Lower lobe of right lung (tissue), 2 donors: Measurements from ENCODE around the gene GDNF. TPM values are rescaled to one million over a fixed set of nuclear protein-coding genes. Genes with fewer than 3 reads are reported as not detected.

Experiments
- ATAC-seq, 2 donors: fragments of 200-7000 bp; cut with Tn5 transposase; one replicate each; pipeline ENCODE4 v1.9.1; 2020 to 2022; ENCODE audit warnings: mild to moderate bottlenecking in 2 of 2, moderate library complexity in 2 of 2
- DNase-seq: peaks from one replicate; pipeline ENCODE4 v3.0.0-alpha.2; 2020
- H3K27ac ChIP-seq: fragments of 200-600 bp; one replicate; pipeline ENCODE4 v1.8.0; 2022
- H3K27me3 ChIP-seq: fragments of 200-600 bp; one replicate; pipeline ENCODE4 v1.8.0; 2022; ENCODE audit warnings: low read depth
- H3K36me3 ChIP-seq: fragments of 200-600 bp; one replicate; pipeline ENCODE4 v1.8.0; 2022; ENCODE audit warnings: mild to moderate bottlenecking
- H3K4me1 ChIP-seq: fragments of 200-600 bp; one replicate; pipeline ENCODE4 v1.8.0; 2022
- H3K4me3 ChIP-seq: fragments of 200-600 bp; one replicate; pipeline ENCODE4 v1.8.0; 2022; ENCODE audit warnings: mild to moderate bottlenecking
- H3K9me3 ChIP-seq: fragments of 200-600 bp; one replicate; pipeline ENCODE4 v1.8.0; 2022
- intact Hi-C: fragments of 100-400 bp; cut with DNase I; formaldehyde crosslinking; loops from one replicate; pipeline ENCODE4 v1.11.0; 2022
- total RNA-seq: library from RNA; stranded (reverse); fragmentation: NEBNext Ultra II Directional; extraction: Animal tissue kit (Norgen Biotek cat#: 25700); gene quantifications from one replicate; pipeline ENCODE4 v1.2.1, GENCODE V29; 2021
- TF ChIP-seq, protein P1 (sequence below): fragments of 200-600 bp; IDR thresholded peaks from one replicate; pipeline ENCODE4 v1.8.0; 2022; ENCODE audit warnings: antibody characterized with exemption, mild to moderate bottlenecking
- donor health status: DM: no; HTN: yes; CAD: no; lungs with severe emphysema.

GDNF gene
- total RNA-seq, 1 donor from 2014 or later, result not detected

DNA sequence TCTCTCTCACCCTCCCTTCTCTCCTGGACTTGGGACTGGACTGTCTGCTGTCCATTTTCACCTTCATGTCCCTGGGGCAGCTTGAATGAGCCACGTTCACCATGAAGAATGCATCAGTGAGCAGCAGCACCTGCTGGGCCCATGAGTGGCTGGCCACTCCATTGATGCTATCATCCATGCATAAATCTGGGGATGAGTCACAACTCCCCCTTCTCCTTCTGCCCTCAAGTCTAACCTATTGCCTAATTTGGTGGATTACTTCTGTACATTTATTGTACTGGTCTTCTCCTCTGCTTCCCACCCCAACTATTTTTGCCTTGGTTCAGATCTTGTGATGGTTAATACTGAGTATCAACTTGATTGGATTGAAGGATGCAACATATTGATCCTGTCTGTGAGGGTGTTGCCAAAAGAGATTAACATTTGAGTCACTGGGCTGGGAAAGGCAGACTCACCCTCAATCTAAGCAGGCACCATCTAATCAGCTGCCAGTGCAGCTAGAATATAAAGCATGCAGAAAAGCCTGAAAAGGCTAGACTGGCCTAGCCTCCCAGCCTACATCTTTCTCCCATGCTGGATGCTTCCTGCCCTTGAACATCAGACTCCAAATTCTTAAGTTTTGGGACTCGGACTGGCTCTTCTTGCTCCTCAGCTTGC lies 46.7 kb downstream of the GDNF start:
- Histone ChIP-seq H3K27me3 (no peaks in the 10 kb centered on the region), H3K4me1 (no peaks in the 10 kb centered on the region), H3K27ac (no peak overlapping the region), H3K4me3 (no peak overlapping the region), H3K36me3 (no peaks in the 10 kb centered on the region), H3K9me3 (no peaks in the 10 kb centered on the region)
- DNase-seq (no peak), ATAC-seq (peak; percentile 27 to 33)
- intact Hi-C loops, result no loop called here
- TF ChIP-seq, protein P1, sequence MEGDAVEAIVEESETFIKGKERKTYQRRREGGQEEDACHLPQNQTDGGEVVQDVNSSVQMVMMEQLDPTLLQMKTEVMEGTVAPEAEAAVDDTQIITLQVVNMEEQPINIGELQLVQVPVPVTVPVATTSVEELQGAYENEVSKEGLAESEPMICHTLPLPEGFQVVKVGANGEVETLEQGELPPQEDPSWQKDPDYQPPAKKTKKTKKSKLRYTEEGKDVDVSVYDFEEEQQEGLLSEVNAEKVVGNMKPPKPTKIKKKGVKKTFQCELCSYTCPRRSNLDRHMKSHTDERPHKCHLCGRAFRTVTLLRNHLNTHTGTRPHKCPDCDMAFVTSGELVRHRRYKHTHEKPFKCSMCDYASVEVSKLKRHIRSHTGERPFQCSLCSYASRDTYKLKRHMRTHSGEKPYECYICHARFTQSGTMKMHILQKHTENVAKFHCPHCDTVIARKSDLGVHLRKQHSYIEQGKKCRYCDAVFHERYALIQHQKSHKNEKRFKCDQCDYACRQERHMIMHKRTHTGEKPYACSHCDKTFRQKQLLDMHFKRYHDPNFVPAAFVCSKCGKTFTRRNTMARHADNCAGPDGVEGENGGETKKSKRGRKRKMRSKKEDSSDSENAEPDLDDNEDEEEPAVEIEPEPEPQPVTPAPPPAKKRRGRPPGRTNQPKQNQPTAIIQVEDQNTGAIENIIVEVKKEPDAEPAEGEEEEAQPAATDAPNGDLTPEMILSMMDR, result no peak

DNA sequence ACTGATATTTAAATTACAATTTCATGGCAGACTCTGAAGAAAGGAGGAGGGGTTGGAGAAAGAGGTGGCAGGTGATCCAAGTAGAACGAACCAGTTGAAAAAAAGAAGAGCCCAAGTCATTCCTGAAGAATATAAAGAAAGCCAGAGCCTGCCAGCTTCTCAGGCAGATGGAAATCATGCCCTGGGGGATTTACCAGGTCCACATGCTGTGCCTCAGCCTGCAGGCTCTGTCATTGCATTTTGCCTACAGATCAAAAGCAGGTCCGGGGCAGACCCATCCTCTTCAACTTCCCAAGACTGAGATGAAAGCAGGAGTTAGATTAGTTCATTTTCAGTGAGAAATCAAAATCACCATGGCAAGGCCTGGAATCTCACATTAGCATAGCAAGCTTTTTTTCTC lies 48.5 kb downstream of the GDNF start:
- intact Hi-C loops, result no loop called here
- no peaks in the 10 kb centered on the region for H3K4me1 ChIP-seq
- no peaks in the 10 kb centered on the region for H3K9me3 ChIP-seq
- TF ChIP-seq, protein P1, result no peak
- DNase-seq (no peak), ATAC-seq (no peak)
- no peaks in the 10 kb centered on the region for H3K36me3 ChIP-seq
- no peak overlapping the region for H3K4me3 ChIP-seq
- H3K27ac ChIP-seq, result no peak overlapping the region
- H3K27me3 ChIP-seq, result no peaks in the 10 kb centered on the region

DNA sequence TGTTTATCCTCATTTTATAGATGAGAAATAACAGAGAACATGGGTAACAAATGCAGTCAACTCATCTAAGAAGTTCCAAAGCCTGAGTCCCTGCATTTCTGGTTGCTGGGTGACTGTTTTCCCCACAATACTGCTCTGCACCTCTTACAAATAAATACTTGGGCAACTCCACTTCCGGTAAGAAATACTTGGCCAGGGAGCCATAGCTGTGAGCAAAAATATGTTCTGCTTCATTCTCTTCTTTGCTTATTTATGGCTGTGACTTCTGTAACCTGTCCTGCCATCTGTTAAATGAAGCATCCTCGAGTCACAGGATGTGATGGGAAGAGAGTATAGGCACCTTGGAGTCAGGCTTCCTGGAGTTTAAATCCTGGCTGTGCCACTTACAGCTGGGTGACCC lies 49.9 kb downstream of the GDNF start:
- DNase-seq (no peak), ATAC-seq (no peak)
- no peaks in the 10 kb centered on the region for H3K27me3 ChIP-seq
- H3K27ac ChIP-seq, result no peak overlapping the region
- H3K36me3 ChIP-seq, result no peaks in the 10 kb centered on the region
- no peak overlapping the region for H3K4me3 ChIP-seq
- no peaks in the 10 kb centered on the region for H3K9me3 ChIP-seq
- no peaks in the 10 kb centered on the region for H3K4me1 ChIP-seq
- TF ChIP-seq, protein P1, result no peak
- intact Hi-C loops, result no loop called here

DNA sequence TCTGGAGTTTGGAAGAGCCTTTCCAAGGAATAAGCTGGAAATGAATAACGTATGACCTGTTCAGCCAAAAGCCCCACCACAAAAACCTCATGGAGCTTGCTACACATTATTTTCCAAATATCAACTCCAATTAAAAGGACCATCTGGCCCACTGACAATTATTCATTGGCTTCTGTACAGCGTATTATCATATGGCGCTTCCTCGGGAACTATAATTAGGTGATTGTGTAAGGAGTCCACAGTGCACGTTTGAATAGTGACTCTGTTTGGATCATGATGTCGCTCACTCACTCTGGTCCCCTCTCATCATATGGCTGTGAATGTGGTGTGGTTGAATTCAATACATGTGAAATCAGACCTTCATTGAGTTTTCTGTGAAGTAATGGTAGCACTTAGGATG lies 52.1 kb downstream of the GDNF start:
- Histone ChIP-seq H3K36me3 (no peaks in the 10 kb centered on the region), H3K4me1 (no peaks in the 10 kb centered on the region), H3K27ac (no peak overlapping the region), H3K9me3 (no peaks in the 10 kb centered on the region), H3K27me3 (no peaks in the 10 kb centered on the region), H3K4me3 (no peak overlapping the region)
- TF ChIP-seq, protein P1, result no peak
- no peak for ATAC-seq
- intact Hi-C loops, result no loop called here
- DNase-seq, result no peak

DNA sequence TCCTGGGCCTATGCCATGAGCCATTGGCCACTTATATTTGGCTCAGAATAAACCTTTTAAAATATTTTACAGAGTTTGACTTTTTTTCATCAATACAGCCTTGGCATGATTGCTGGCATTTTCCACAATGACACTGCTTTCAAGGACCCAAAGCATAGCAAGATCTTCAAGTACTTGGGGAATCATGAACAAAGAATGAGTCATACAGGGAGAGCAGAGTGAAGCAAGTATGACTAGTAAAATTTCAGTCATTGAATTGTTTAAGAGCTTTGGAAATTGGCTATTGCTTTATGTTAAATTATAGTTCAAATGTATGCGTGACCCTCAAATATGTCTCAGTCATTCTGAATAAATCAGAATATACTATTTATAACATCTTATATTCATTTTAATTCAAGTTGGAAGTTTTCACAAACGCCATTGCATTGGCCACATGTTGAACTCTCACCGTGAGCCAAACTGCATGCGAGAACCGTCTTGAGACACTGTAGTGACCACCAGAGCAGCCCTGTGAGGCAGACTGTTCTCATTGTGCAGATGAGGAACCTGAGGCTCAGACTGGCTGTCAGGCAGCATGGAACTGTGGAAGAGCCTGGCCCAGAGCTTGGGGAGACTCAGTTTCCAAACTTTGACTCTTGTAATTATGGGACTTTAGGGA lies 52.9 kb downstream of the GDNF start:
- H3K36me3 ChIP-seq, result no peaks in the 10 kb centered on the region
- H3K27me3 ChIP-seq, result no peaks in the 10 kb centered on the region
- TF ChIP-seq, protein P1, result no peak
- no peak overlapping the region for H3K27ac ChIP-seq
- ATAC-seq (no peak), DNase-seq (no peak)
- no peaks in the 10 kb centered on the region for H3K4me1 ChIP-seq
- no peaks in the 10 kb centered on the region for H3K9me3 ChIP-seq
- no peak overlapping the region for H3K4me3 ChIP-seq
- intact Hi-C loops, result no loop called here
